ENCODE results near the gene HM13.

Gene HM13

DNA sequence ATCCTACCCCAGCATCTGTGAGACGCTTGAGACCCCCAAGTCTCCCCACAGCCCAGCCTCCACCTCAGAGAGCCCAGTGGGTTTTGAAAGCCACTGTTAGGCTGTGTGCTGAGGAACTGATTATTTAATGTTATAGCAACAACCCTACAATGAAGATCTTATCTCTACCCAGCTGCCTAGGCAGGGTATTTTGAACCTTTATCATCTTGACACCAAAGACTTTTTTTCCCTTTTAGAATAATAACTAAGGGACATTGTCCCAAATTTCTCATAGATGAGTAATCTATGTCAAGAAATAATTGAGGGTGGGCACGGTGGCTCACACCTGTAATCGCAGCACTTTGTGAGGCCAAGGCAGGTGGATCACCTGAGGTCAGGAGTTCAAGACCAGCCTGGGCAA is 26.2 kb downstream of the HM13 start:
- no peak overlapping the region for H2BK5ac ChIP-seq (ENCODE audit: low read depth, low read length, poor library complexity)
- H3K79me1 ChIP-seq (ENCODE audit: low read length), result peaks cover 11% of the 10 kb centered on the region
- H3K23ac ChIP-seq (ENCODE audit: low read length), result no peak overlapping the region
- H3K4me3 ChIP-seq (ENCODE audit: low read depth, low read length), result no peak overlapping the region
- H3K27me3 ChIP-seq (ENCODE audit: insufficient read depth, low read length), result no peaks in the 10 kb centered on the region
- no peak overlapping the region for H2BK120ac ChIP-seq (ENCODE audit: insufficient read depth, low read length, poor library complexity)
- H3K4me2 ChIP-seq (ENCODE audit: low read length), result no peak overlapping the region
- H3K27ac ChIP-seq (ENCODE audit: low read depth, low read length), result no peak overlapping the region
- H3K79me2 ChIP-seq (ENCODE audit: control insufficient read depth, insufficient read depth, low read length, poor library complexity), result no peaks in the 10 kb centered on the region
- H4K8ac ChIP-seq (ENCODE audit: low read depth, low read length), result no peak overlapping the region
- no peak overlapping the region for H3K9ac ChIP-seq (ENCODE audit: low read length)
- DNase-seq, result no peak
- no peak overlapping the region for H3K4ac ChIP-seq (ENCODE audit: low read depth, low read length)
- H3K9me3 ChIP-seq (ENCODE audit: insufficient read depth, low read depth, low read length), result peaks cover 2% of the 10 kb centered on the region
- no peak overlapping the region for H3K14ac ChIP-seq (ENCODE audit: low read length)
- no peak overlapping the region for H4K91ac ChIP-seq (ENCODE audit: low read depth, low read length)
- no peak overlapping the region for H3K18ac ChIP-seq (ENCODE audit: low read length)
- no peak overlapping the region for H2AFZ ChIP-seq (ENCODE audit: insufficient read depth, low read length, poor library complexity)
- no peak overlapping the region for H2AK5ac ChIP-seq (ENCODE audit: low read length)
- peaks cover 28 to 35% of the 10 kb centered on the region in 2 experiments for H3K4me1 ChIP-seq (ENCODE audit: control insufficient read depth in 1 of 2, insufficient read depth in 2 of 2, low read length in 2 of 2)
- peaks cover 43 to 59% of the 10 kb centered on the region in 2 experiments for H3K36me3 ChIP-seq (ENCODE audit: control insufficient read depth in 1 of 2, insufficient read depth in 2 of 2, low read length in 2 of 2)
- no peak overlapping the region for H2BK12ac ChIP-seq (ENCODE audit: low read length)
- H4K12ac ChIP-seq (ENCODE audit: low read depth, low read length), result no peak overlapping the region
- WGBS (ENCODE audit: extremely low coverage, insufficient coverage, insufficient read length), result no CpG with 5 or more reads among the region's 3 CpGs

- Histone ChIP-seq H2AK5ac (ENCODE audit: low read length) (no peak overlapping the region), H3K79me1 (ENCODE audit: low read length) (peaks cover 16% of the 10 kb centered on the region), H3K14ac (ENCODE audit: low read length) (peak overlapping the region; percentile 27), H4K12ac (ENCODE audit: low read depth, low read length) (no peak overlapping the region), H3K18ac (ENCODE audit: low read length) (peak overlapping the region; percentile 44), H3K4ac (ENCODE audit: low read depth, low read length) (no peak overlapping the region), H3K9me3 (ENCODE audit: insufficient read depth, low read depth, low read length) (no peaks in the 10 kb centered on the region), H3K4me3 (ENCODE audit: low read depth, low read length) (no peak overlapping the region), H3K4me1 (ENCODE audit: control insufficient read depth in 1 of 2, insufficient read depth in 2 of 2, low read length in 2 of 2) (peaks cover 28 to 37% of the 10 kb centered on the region in 2 experiments), H3K36me3 (ENCODE audit: control insufficient read depth in 1 of 2, insufficient read depth in 2 of 2, low read length in 2 of 2) (peaks cover 37 to 48% of the 10 kb centered on the region in 2 experiments), H2BK12ac (ENCODE audit: low read length) (no peak overlapping the region), H2BK5ac (ENCODE audit: low read depth, low read length, poor library complexity) (peak overlapping the region; percentile 53), H2AFZ (ENCODE audit: insufficient read depth, low read length, poor library complexity) (no peak overlapping the region), H3K23ac (ENCODE audit: low read length) (no peak overlapping the region), H4K8ac (ENCODE audit: low read depth, low read length) (peak overlapping the region; percentile 49), H3K79me2 (ENCODE audit: control insufficient read depth, insufficient read depth, low read length, poor library complexity) (peaks cover 2% of the 10 kb centered on the region), H2BK120ac (ENCODE audit: insufficient read depth, low read length, poor library complexity) (peak overlapping the region; percentile 3), H3K9ac (ENCODE audit: low read length) (no peak overlapping the region), H3K4me2 (ENCODE audit: low read length) (peak overlapping the region; percentile 1), H3K27me3 (ENCODE audit: insufficient read depth, low read length) (no peaks in the 10 kb centered on the region), H4K91ac (ENCODE audit: low read depth, low read length) (peak overlapping the region; percentile 88), H3K27ac (ENCODE audit: low read depth, low read length) (peak overlapping the region; percentile 83)
- no CpG with 5 or more reads among the region's 7 CpGs for WGBS (ENCODE audit: extremely low coverage, insufficient coverage, insufficient read length)
- peak; percentile 72 to 83 for DNase-seq
Measured at GRCh38 chr20:31542201-31542842, 28.1 kb downstream of the HM13 start.

- no peak for DNase-seq
- Histone ChIP-seq H3K18ac (ENCODE audit: low read length) (peak overlapping the region; percentile 78), H3K4me2 (ENCODE audit: low read length) (no peak overlapping the region), H3K9me3 (ENCODE audit: insufficient read depth, low read depth, low read length) (no peaks in the 10 kb centered on the region), H3K27me3 (ENCODE audit: insufficient read depth, low read length) (no peaks in the 10 kb centered on the region), H4K12ac (ENCODE audit: low read depth, low read length) (peak overlapping the region; percentile 32), H3K4ac (ENCODE audit: low read depth, low read length) (peak overlapping the region; percentile 43), H3K27ac (ENCODE audit: low read depth, low read length) (peak overlapping the region; percentile 83), H2BK12ac (ENCODE audit: low read length) (peak overlapping the region; percentile 90), H3K36me3 (ENCODE audit: control insufficient read depth in 1 of 2, insufficient read depth in 2 of 2, low read length in 2 of 2) (peaks cover 32 to 44% of the 10 kb centered on the region in 2 experiments), H3K9ac (ENCODE audit: low read length) (peak overlapping the region; percentile 51), H2BK120ac (ENCODE audit: insufficient read depth, low read length, poor library complexity) (peak overlapping the region; percentile 77), H3K79me1 (ENCODE audit: low read length) (peaks cover 17% of the 10 kb centered on the region), H3K4me3 (ENCODE audit: low read depth, low read length) (no peak overlapping the region), H3K4me1 (ENCODE audit: control insufficient read depth in 1 of 2, insufficient read depth in 2 of 2, low read length in 2 of 2) (peaks cover 26 to 37% of the 10 kb centered on the region in 2 experiments), H3K14ac (ENCODE audit: low read length) (peak overlapping the region; percentile 42), H2AK5ac (ENCODE audit: low read length) (peak overlapping the region; percentile 63), H2AFZ (ENCODE audit: insufficient read depth, low read length, poor library complexity) (no peak overlapping the region), H3K79me2 (ENCODE audit: control insufficient read depth, insufficient read depth, low read length, poor library complexity) (peaks cover 2% of the 10 kb centered on the region), H2BK5ac (ENCODE audit: low read depth, low read length, poor library complexity) (peak overlapping the region; percentile 53), H4K91ac (ENCODE audit: low read depth, low read length) (peak overlapping the region; percentile 88), H4K8ac (ENCODE audit: low read depth, low read length) (peak overlapping the region; percentile 49), H3K23ac (ENCODE audit: low read length) (no peak overlapping the region)
- WGBS (ENCODE audit: extremely low coverage, insufficient coverage, insufficient read length), result no CpG with 5 or more reads among the region's 8 CpGs
Measured at GRCh38 chr20:31542963-31543362, 28.7 kb downstream of the HM13 start.

DNA sequence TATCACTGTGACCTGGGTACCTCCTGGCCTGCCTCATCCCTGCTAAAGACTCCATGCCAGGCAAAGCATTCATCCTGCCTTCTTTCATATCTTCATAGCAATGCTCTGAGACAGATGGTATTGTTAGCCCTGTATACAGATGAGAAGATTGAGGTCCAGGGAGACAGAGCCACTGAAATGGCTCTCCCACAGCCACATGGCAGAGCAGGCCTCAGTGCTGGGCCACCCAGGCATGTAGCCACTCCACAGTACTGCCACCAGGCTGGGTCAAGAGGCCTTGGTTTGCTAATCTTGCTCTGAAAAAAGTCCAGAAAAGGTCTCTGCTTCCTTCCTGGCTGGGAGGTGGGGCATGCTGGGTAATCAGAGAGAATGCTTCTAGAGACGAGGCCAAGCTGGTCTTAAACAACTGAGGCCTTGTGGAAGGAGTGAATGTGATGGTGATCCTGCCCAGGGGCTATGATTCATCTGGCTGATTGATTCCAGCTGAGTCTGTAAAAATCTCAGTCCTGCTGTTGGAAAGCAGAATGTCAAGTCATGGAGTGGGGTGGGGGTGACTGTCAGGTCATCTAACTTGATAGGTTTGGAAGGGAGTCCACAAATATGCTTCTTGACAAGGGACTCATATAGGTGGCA is 29.8 kb downstream of the HM13 start:
- peaks cover 23 to 39% of the 10 kb centered on the region in 2 experiments for H3K4me1 ChIP-seq (ENCODE audit: control insufficient read depth in 1 of 2, insufficient read depth in 2 of 2, low read length in 2 of 2)
- WGBS (ENCODE audit: extremely low coverage, insufficient coverage, insufficient read length), result no CpG with 5 or more reads among the region's 1 CpG
- H3K18ac ChIP-seq (ENCODE audit: low read length), result peak overlapping the region; percentile 10
- no peak overlapping the region for H3K14ac ChIP-seq (ENCODE audit: low read length)
- H2AFZ ChIP-seq (ENCODE audit: insufficient read depth, low read length, poor library complexity), result no peak overlapping the region
- peak overlapping the region; percentile 28 for H2BK5ac ChIP-seq (ENCODE audit: low read depth, low read length, poor library complexity)
- H3K27me3 ChIP-seq (ENCODE audit: insufficient read depth, low read length), result no peaks in the 10 kb centered on the region
- peak overlapping the region; percentile 45 for H3K4ac ChIP-seq (ENCODE audit: low read depth, low read length)
- H2BK12ac ChIP-seq (ENCODE audit: low read length), result peak overlapping the region; percentile 58
- peak overlapping the region; percentile 91 for H3K27ac ChIP-seq (ENCODE audit: low read depth, low read length)
- H3K9ac ChIP-seq (ENCODE audit: low read length), result no peak overlapping the region
- no peak overlapping the region for H3K23ac ChIP-seq (ENCODE audit: low read length)
- H4K12ac ChIP-seq (ENCODE audit: low read depth, low read length), result no peak overlapping the region
- peak overlapping the region; percentile 0 for H2AK5ac ChIP-seq (ENCODE audit: low read length)
- H3K79me1 ChIP-seq (ENCODE audit: low read length), result peaks cover 17% of the 10 kb centered on the region
- DNase-seq, result peak in 1 of 2 donors; percentile 54
- peak overlapping the region; percentile 0 for H4K8ac ChIP-seq (ENCODE audit: low read depth, low read length)
- H4K91ac ChIP-seq (ENCODE audit: low read depth, low read length), result peak overlapping the region; percentile 7
- H3K4me3 ChIP-seq (ENCODE audit: low read depth, low read length), result no peak overlapping the region
- H3K9me3 ChIP-seq (ENCODE audit: insufficient read depth, low read depth, low read length), result no peaks in the 10 kb centered on the region
- peaks cover 2% of the 10 kb centered on the region for H3K79me2 ChIP-seq (ENCODE audit: control insufficient read depth, insufficient read depth, low read length, poor library complexity)
- peaks cover 34 to 44% of the 10 kb centered on the region in 2 experiments for H3K36me3 ChIP-seq (ENCODE audit: control insufficient read depth in 1 of 2, insufficient read depth in 2 of 2, low read length in 2 of 2)
- H3K4me2 ChIP-seq (ENCODE audit: low read length), result no peak overlapping the region
- H2BK120ac ChIP-seq (ENCODE audit: insufficient read depth, low read length, poor library complexity), result peak overlapping the region; percentile 2
